ENCODE data around the gene NEIL1. TPM values are rescaled to one million over a fixed set of nuclear protein-coding genes. Genes with fewer than 3 reads are reported as not detected.

Gene NEIL1, protein sequence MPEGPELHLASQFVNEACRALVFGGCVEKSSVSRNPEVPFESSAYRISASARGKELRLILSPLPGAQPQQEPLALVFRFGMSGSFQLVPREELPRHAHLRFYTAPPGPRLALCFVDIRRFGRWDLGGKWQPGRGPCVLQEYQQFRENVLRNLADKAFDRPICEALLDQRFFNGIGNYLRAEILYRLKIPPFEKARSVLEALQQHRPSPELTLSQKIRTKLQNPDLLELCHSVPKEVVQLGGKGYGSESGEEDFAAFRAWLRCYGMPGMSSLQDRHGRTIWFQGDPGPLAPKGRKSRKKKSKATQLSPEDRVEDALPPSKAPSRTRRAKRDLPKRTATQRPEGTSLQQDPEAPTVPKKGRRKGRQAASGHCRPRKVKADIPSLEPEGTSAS
- total RNA-seq (2022; extraction: Qiagen RNA extraction; ENCODE audit: low read depth) = 1.9 to 3.5 TPM (median 2.2 TPM) in 5 replicates

DNA sequence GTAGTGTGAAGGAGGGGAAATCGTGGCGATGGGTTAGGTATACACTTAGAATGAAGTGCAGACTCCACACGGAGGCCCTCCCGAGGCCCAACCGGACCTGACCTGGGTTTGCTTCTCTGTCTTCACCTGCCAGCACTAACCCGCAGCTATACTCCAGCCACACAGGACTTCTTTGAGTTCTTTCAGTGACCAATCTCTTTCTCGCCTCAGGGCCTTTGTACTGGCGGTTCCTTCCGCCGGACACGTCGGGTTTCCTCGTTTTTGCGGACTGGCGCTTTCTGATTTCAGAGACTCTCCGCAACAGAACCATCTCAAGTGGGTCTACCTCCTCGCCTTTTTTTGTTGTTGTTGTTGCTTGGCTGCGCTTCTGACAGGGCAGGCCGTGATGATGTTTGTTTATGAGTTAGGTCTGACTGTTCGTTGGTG, at the start of gene NEIL1:
NEIL1 (plus strand) TSS at position 244 of the 426 bp plus-strand sequence. CDS start 1,867 bp downstream, outside the sequence.

GRCh38 chr15:75335705-75336355, 11.0 kb upstream of the NEIL1 start, which contains the start of gene COMMD4:
COMMD4 (plus strand) TSS chr15:75336063; CDS start chr15:75336090, 27 bp downstream.

GRCh38 chr15:75367913-75368688, 21.3 kb downstream of the NEIL1 start, which contains the start of gene MAN2C1:
MAN2C1 (minus strand) TSS chr15:75368607; CDS start chr15:75368583, 24 bp downstream.

Other genes starting within 250 kb of the NEIL1 start
- gene C15orf39, start 145.2 kb upstream of the NEIL1 start, total RNA-seq (2022; extraction: Qiagen RNA extraction; ENCODE audit: low read depth) = 25.0 to 31.7 TPM (median 30.1 TPM) in 5 replicates
- 0.05 TPM in 1 of 5 replicates, not detected in the others for gene GOLGA6C, start 88.7 kb upstream of the NEIL1 start, total RNA-seq (2022; extraction: Qiagen RNA extraction; ENCODE audit: low read depth)
- gene GOLGA6D, start 64.2 kb upstream of the NEIL1 start, total RNA-seq (2022; extraction: Qiagen RNA extraction; ENCODE audit: low read depth) = 0.05 TPM in 1 of 5 replicates, not detected in the others
- gene COMMD4, start 11.0 kb upstream of the NEIL1 start, total RNA-seq (2022; extraction: Qiagen RNA extraction; ENCODE audit: low read depth) = 167 to 194 TPM (median 184 TPM) in 5 replicates
- 64.3 to 95.6 TPM (median 73.4 TPM) in 5 replicates for gene MAN2C1, start 21.6 kb downstream of the NEIL1 start, total RNA-seq (2022; extraction: Qiagen RNA extraction; ENCODE audit: low read depth)
- 25.8 to 38.2 TPM (median 33.5 TPM) in 5 replicates for gene SIN3A, start 104.7 kb downstream of the NEIL1 start, total RNA-seq (2022; extraction: Qiagen RNA extraction; ENCODE audit: low read depth)
- gene PTPN9, start 232.3 kb downstream of the NEIL1 start, total RNA-seq (2022; extraction: Qiagen RNA extraction; ENCODE audit: low read depth) = 36.3 to 49.9 TPM (median 45.3 TPM) in 5 replicates